GM23338 (cell line): ENCODE data around the gene MCUB. TPM values are rescaled to one million over a fixed set of nuclear protein-coding genes. Genes with fewer than 3 reads are reported as not detected.

Source experiments
- ATAC-seq: fragments of 200-7000 bp; cut with Tn5 transposase; 3 replicates; pipeline ENCODE4 v1.9.1; 2020
- DNase-seq: peaks from one replicate; pipeline ENCODE4 v3.0.0-alpha.2; 2015; ENCODE audit warnings: low spot score
- H2AFZ ChIP-seq: fragments of 200-600 bp; sonication (generic); 2 replicates; pipeline ENCODE4 v1.8.0; 2016; ENCODE audit warnings: antibody characterized with exemption, mild to moderate bottlenecking, moderate library complexity
- H3F3A ChIP-seq: fragments of 200-600 bp; sonication (generic); replicated peaks from 2 replicates; pipeline ENCODE4 v1.8.0; 2017; ENCODE audit warnings: antibody characterized with exemption, mixed run types, low read depth
- H3K27ac ChIP-seq: fragments of 200-600 bp; sonication (generic); 2 replicates; pipeline ENCODE4 v1.6.1; 2016; ENCODE audit warnings: low read depth
- H3K27me3 ChIP-seq: fragments of 200-600 bp; sonication (generic); 2 replicates; pipeline ENCODE4 v1.8.0; 2016; ENCODE audit warnings: mild to moderate bottlenecking, mixed run types, moderate library complexity; ENCODE audit not compliant: insufficient read depth
- H3K36me3 ChIP-seq: fragments of 200-600 bp; sonication (generic); 2 replicates; pipeline ENCODE4 v1.8.0; 2016; ENCODE audit warnings: mild to moderate bottlenecking; ENCODE audit not compliant: insufficient read depth
- H3K4me1 ChIP-seq: fragments of 200-600 bp; sonication (generic); 2 replicates; pipeline ENCODE4 v1.8.0; 2016; ENCODE audit warnings: mild to moderate bottlenecking, moderate library complexity; ENCODE audit not compliant: insufficient read depth
- H3K4me2 ChIP-seq: fragments of 200-600 bp; sonication (generic); 2 replicates; pipeline ENCODE4 v1.7.1; 2017; ENCODE audit warnings: mixed run types
- H3K4me3 ChIP-seq: fragments of 200-600 bp; sonication (generic); 2 replicates; pipeline ENCODE4 v1.6.1; 2016; ENCODE audit warnings: mixed run types
- H3K79me2 ChIP-seq: fragments of 200-600 bp; sonication (generic); replicated peaks from 2 replicates; pipeline ENCODE4 v1.8.0; 2017; ENCODE audit warnings: mild to moderate bottlenecking; ENCODE audit not compliant: insufficient read depth
- H3K9me2 ChIP-seq: fragments of 200-600 bp; sonication (generic); 2 replicates; pipeline ENCODE4 v1.8.0; 2017; ENCODE audit not compliant: insufficient read depth
- H4K20me1 ChIP-seq: fragments of 200-600 bp; sonication (generic); replicated peaks from 2 replicates; pipeline ENCODE4 v1.8.0; 2017; ENCODE audit warnings: mild to moderate bottlenecking; ENCODE audit not compliant: insufficient read depth
- H3K27ac Mint-ChIP-seq: 2 replicates; pipeline ENCODE4 v1.8.0; 2020; ENCODE audit warnings: inconsistent platforms, mild to moderate bottlenecking, moderate library complexity, mixed read lengths
- H3K27me3 Mint-ChIP-seq: 3 replicates; pipeline ENCODE4 v1.8.0; 2022; ENCODE audit warnings: low read depth, mild to moderate bottlenecking, moderate library complexity, mixed read lengths, inconsistent platforms; ENCODE audit not compliant: insufficient read depth, poor library complexity
- H3K36me3 Mint-ChIP-seq: 3 replicates; pipeline ENCODE4 v1.8.0; 2021; ENCODE audit warnings: low read depth, mild to moderate bottlenecking, inconsistent platforms, moderate library complexity, mixed read lengths
- H3K4me1 Mint-ChIP-seq: 3 replicates; pipeline ENCODE4 v1.8.0; 2020; ENCODE audit warnings: mild to moderate bottlenecking, inconsistent platforms, mixed read lengths
- H3K4me3 Mint-ChIP-seq: 3 replicates; pipeline ENCODE4 v1.8.0; 2021; ENCODE audit warnings: moderate library complexity, mild to moderate bottlenecking, inconsistent platforms, mixed read lengths
- H3K9me3 Mint-ChIP-seq: 3 replicates; pipeline ENCODE4 v1.8.0; 2020; ENCODE audit warnings: moderate library complexity, mild to moderate bottlenecking, inconsistent platforms, mixed read lengths
- CREB1 ChIP-seq: fragments of 250-450 bp; sonication (Bioruptor Pico); IDR thresholded peaks from 2 replicates; pipeline ENCODE4 v1.5.0; 2020; ENCODE audit warnings: low read depth, mild to moderate bottlenecking, moderate library complexity
- CTCF ChIP-seq, 2 experiments: fragments of 200-600 bp in 1 of 2; sonication (generic) in 1 of 2; conservative IDR thresholded peaks; 2 replicates each; pipeline versions ENCODE4 v1.5.1 to v1.6.1; 2016 to 2017; ENCODE audit warnings: antibody characterized with exemption in 2 of 2, low read depth in 2 of 2, mild to moderate bottlenecking in 2 of 2, moderate library complexity in 1 of 2
- ETS1 ChIP-seq: IDR thresholded peaks from 2 replicates; pipeline ENCODE4 v1.6.1; 2016; ENCODE audit warnings: antibody characterized with exemption
- EZH2 ChIP-seq: fragments of 200-600 bp; sonication (generic); IDR thresholded peaks from one replicate; pipeline ENCODE4 v1.8.0; 2017; ENCODE audit warnings: antibody characterized with exemption, mild to moderate bottlenecking, low read depth; ENCODE audit not compliant: unreplicated experiment
- NANOG ChIP-seq: IDR thresholded peaks from 2 replicates; pipeline ENCODE4 v1.6.1; 2016; ENCODE audit warnings: antibody characterized with exemption, borderline replicate concordance
- STAT1 ChIP-seq: IDR thresholded peaks from one replicate; pipeline ENCODE4 v1.6.1; 2016; ENCODE audit warnings: antibody characterized with exemption; ENCODE audit not compliant: unreplicated experiment
- ZNF114 ChIP-seq: fragments of 250-450 bp; sonication (Bioruptor Pico); IDR thresholded peaks from 2 replicates; pipeline ENCODE4 v1.5.0; 2020; ENCODE audit warnings: mild to moderate bottlenecking, moderate library complexity
- polyA plus RNA-seq: library from polyadenylated mRNA; unstranded; fragments of >200 nt; fragmentation: Nextera tagmentation; extraction: Ambion mirVana; gene quantifications from 2 replicates; pipeline ENCODE4 v1.2.1, GENCODE V29; 2016
- total RNA-seq: library from RNA; depleted of rRNA; stranded (reverse); fragments of >200 nt; shearing (Covaris generic); gene quantifications from 2 replicates; pipeline ENCODE4 v1.2.3, GENCODE V29; 2014

The MCUB gene
- total and polyA plus RNA-seq, 2 experiments from 2014 or later = 21.7 to 97.9 TPM

GRCh38 chr4:109657854-109658418, 97.9 kb downstream of the MCUB start:
- ATAC-seq = no peak
- Histone ChIP-seq H3K4me2 (no peak overlapping the region), H2AFZ (no peak overlapping the region), H3F3A (no peaks in the 10 kb centered on the region), H3K27me3 (no peaks in the 10 kb centered on the region), H3K9me2 (no peaks in the 10 kb centered on the region), H3K79me2 (no peaks in the 10 kb centered on the region), H3K27ac (no peak overlapping the region), H3K4me1 (peaks cover 20% of the 10 kb centered on the region), H3K36me3 (no peaks in the 10 kb centered on the region), H3K4me3 (no peak overlapping the region), H4K20me1 (no peaks in the 10 kb centered on the region)
- no peak for TF ChIP-seq ETS1
- no peak for TF ChIP-seq ZNF114
- TF ChIP-seq STAT1 = no peak
- Mint-ChIP-seq H3K4me3 (no peak overlapping the region), H3K36me3 (no peaks in the 10 kb centered on the region), H3K9me3 (no peaks in the 10 kb centered on the region), H3K4me1 (peaks cover 15% of the 10 kb centered on the region; the same call in 2 of the 3 replicates), H3K27me3 (peaks cover 4% of the 10 kb centered on the region), H3K27ac (no peak overlapping the region; the same call in 1 of the 2 replicates)
- DNase-seq = no peak

GRCh38 chr4:109658871-109659410, 98.9 kb downstream of the MCUB start:
- no peak overlapping the region for H3K4me3 Mint-ChIP-seq
- Histone ChIP-seq H4K20me1 (no peaks in the 10 kb centered on the region), H3K9me2 (no peaks in the 10 kb centered on the region), H2AFZ (no peak overlapping the region), H3K4me3 (no peak overlapping the region), H3F3A (no peaks in the 10 kb centered on the region), H3K27ac (no peak overlapping the region), H3K4me2 (no peak overlapping the region), H3K79me2 (no peaks in the 10 kb centered on the region), H3K4me1 (peaks cover 25% of the 10 kb centered on the region), H3K27me3 (no peaks in the 10 kb centered on the region), H3K36me3 (no peaks in the 10 kb centered on the region)
- DNase-seq (peak; percentile 33), ATAC-seq (peak; percentile 24; the same call in 2 of the 3 replicates)
- TF ChIP-seq CTCF (conservative IDR thresholded peaks at IDR 0.05; ENCODE audit: low read depth in 2 of 2) (peak; percentile 19 to 42; a peak in 2 of 4 replicates), CREB1 (CRISPR knock-in tag) (no peak), NANOG (no peak), EZH2 (no peak)
- H3K27me3 Mint-ChIP-seq = peaks cover 4% of the 10 kb centered on the region
- no peaks in the 10 kb centered on the region for H3K9me3 Mint-ChIP-seq
- H3K36me3 Mint-ChIP-seq = no peaks in the 10 kb centered on the region
- peaks cover 22% of the 10 kb centered on the region; the same call in 2 of the 3 replicates for H3K4me1 Mint-ChIP-seq
- H3K27ac Mint-ChIP-seq = no peak overlapping the region

GRCh38 chr4:109662116-109662515, 102.1 kb downstream of the MCUB start:
- no peaks in the 10 kb centered on the region for H3K79me2 ChIP-seq
- Mint-ChIP-seq H3K27me3 (no peaks in the 10 kb centered on the region), H3K9me3 (no peaks in the 10 kb centered on the region), H3K36me3 (no peaks in the 10 kb centered on the region), H3K27ac (no peak overlapping the region), H3K4me3 (no peak overlapping the region), H3K4me1 (peaks cover 22% of the 10 kb centered on the region; the same call in 2 of the 3 replicates)
- H3K4me3 ChIP-seq = no peak overlapping the region
- no peak for DNase-seq
- H3K27ac ChIP-seq = no peak overlapping the region
- no peaks in the 10 kb centered on the region for H3K36me3 ChIP-seq
- no peaks in the 10 kb centered on the region for H3K9me2 ChIP-seq
- TF ChIP-seq NANOG = no peak
- no peak overlapping the region for H3K4me2 ChIP-seq
- H3K4me1 ChIP-seq = peaks cover 25% of the 10 kb centered on the region
- H2AFZ ChIP-seq = no peak overlapping the region
- H3K27me3 ChIP-seq = no peaks in the 10 kb centered on the region
- H4K20me1 ChIP-seq = no peaks in the 10 kb centered on the region
- no peaks in the 10 kb centered on the region for H3F3A ChIP-seq
- ATAC-seq = peak; percentile 44
